H1 (cell line): ENCODE measurements around the gene EWSR1. TPM values are rescaled to one million over a fixed set of nuclear protein-coding genes. Genes with fewer than 3 reads are reported as not detected.

Experiments used
- CTCF ChIA-PET: fragments of 300-600 bp; sonication (Branson Sonifier 250); formaldehyde crosslinking; loops from one replicate; lab custom pipeline; 2021; ENCODE audit not compliant: partially characterized antibody; lab: Charles Lee
- POLR2A ChIA-PET: fragments of 300-600 bp; sonication (Branson Sonifier 250); formaldehyde crosslinking; loops from one replicate; lab custom pipeline; 2021; ENCODE audit warnings: inconsistent platforms; ENCODE audit not compliant: partially characterized antibody; lab: Charles Lee
- DNase-seq, 2 experiments: peaks; one replicate each; pipeline versions ENCODE4 v3.0.0 to v3.0.0-alpha.2; 2010 to 2022; ENCODE audit warnings: low spot score in 2 of 2, low read depth in 1 of 2, mixed read lengths in 1 of 2
- FAIRE-seq: peaks from 2 replicates; lab custom pipeline; 2011; peaks lifted over from hg19 to GRCh38; lab: Jason Lieb, UNC
- H2AFZ ChIP-seq: 2 replicates; pipeline ENCODE4 v1.8.1; 2012; ENCODE audit warnings: low read length, inconsistent platforms
- H2AK5ac ChIP-seq: 2 replicates; pipeline ENCODE4 v1.6.1; 2013; ENCODE audit warnings: low read depth, low read length
- H2BK120ac ChIP-seq: replicated peaks from 2 replicates; pipeline ENCODE3; 2013; ENCODE audit warnings: low read depth, low read length, inconsistent platforms
- H2BK12ac ChIP-seq: 2 replicates; pipeline ENCODE4 v1.6.1; 2013; ENCODE audit warnings: low read depth, low read length
- H2BK15ac ChIP-seq: 2 replicates; pipeline ENCODE4 v1.6.1; 2013; ENCODE audit warnings: low read length
- H2BK20ac ChIP-seq: 2 replicates; pipeline ENCODE4 v1.6.1; 2013; ENCODE audit warnings: low read length
- H2BK5ac ChIP-seq: 2 replicates; pipeline ENCODE4 v1.6.1; 2013; ENCODE audit warnings: low read depth, low read length
- H3K14ac ChIP-seq: 2 replicates; pipeline ENCODE4 v1.6.1; 2013; ENCODE audit warnings: inconsistent platforms; ENCODE audit not compliant: insufficient read length
- H3K18ac ChIP-seq: 2 replicates; pipeline ENCODE4 v1.6.1; 2013; ENCODE audit warnings: low read length; ENCODE audit errors: extremely low read depth
- H3K23ac ChIP-seq: 2 replicates; pipeline ENCODE4 v1.6.1; 2013; ENCODE audit warnings: inconsistent platforms; ENCODE audit not compliant: insufficient read length
- H3K23me2 ChIP-seq: 2 replicates; pipeline ENCODE4 v1.6.1; 2013; ENCODE audit warnings: low read depth, low read length
- H3K27ac ChIP-seq: 2 replicates; pipeline ENCODE4 v1.6.1; 2011; ENCODE audit warnings: low read depth, low read length, inconsistent platforms
- H3K27me3 ChIP-seq, 4 experiments: replicated peaks in 1 of 4; 1 replicate in 1 of 4; 2 replicates in 3 of 4; pipeline versions ENCODE4 v1.6.1 to v1.8.1; 2011 to 2013; ENCODE audit warnings: low read length in 3 of 4, mild to moderate bottlenecking in 3 of 4, inconsistent platforms in 2 of 4, mixed read lengths in 2 of 4, moderate library complexity in 1 of 4; ENCODE audit not compliant: control insufficient read depth in 3 of 4, insufficient read depth in 3 of 4; ENCODE audit errors: extremely low read depth in 1 of 4
- H3K36me3 ChIP-seq, 4 experiments: 2 replicates each; pipeline versions ENCODE4 v1.6.1 to v1.8.1; 2011 to 2013; ENCODE audit warnings: mild to moderate bottlenecking in 4 of 4, low read length in 3 of 4, moderate library complexity in 2 of 4, control low read depth in 1 of 4, inconsistent platforms in 1 of 4; ENCODE audit not compliant: insufficient read depth in 4 of 4, control insufficient read depth in 2 of 4
- H3K4ac ChIP-seq: replicated peaks from 2 replicates; pipeline ENCODE3; 2013; ENCODE audit warnings: low read length, low read depth, mixed read lengths, inconsistent platforms; ENCODE audit not compliant: insufficient read length
- H3K4me1 ChIP-seq, 4 experiments: replicated peaks in 1 of 4; 1 replicate in 1 of 4; 2 replicates in 3 of 4; pipeline versions ENCODE4 v1.6.1 to v1.8.1; 2011 to 2013; ENCODE audit warnings: low read length in 3 of 4, inconsistent platforms in 2 of 4, mixed read lengths in 1 of 4; ENCODE audit not compliant: insufficient read depth in 4 of 4, control insufficient read depth in 3 of 4
- H3K4me2 ChIP-seq, 2 experiments: 2 replicates each; pipeline versions ENCODE4 v1.6.1 to v1.8.1; 2011 to 2013; ENCODE audit warnings: low read depth in 2 of 2, low read length in 2 of 2, control low read depth in 1 of 2, inconsistent platforms in 1 of 2, mild to moderate bottlenecking in 1 of 2; ENCODE audit not compliant: insufficient read depth in 1 of 2
- H3K4me3 ChIP-seq, 4 experiments: fragments of 200-600, 300-600 bp in 1 of 4; sonication (generic), shearing (Covaris generic), sonication (Bioruptor Twin) in 1 of 4; 2 replicates each; pipeline versions ENCODE4 v1.5.1 to v1.8.1; 2011 to 2016; ENCODE audit warnings: low read length in 4 of 4, low read depth in 3 of 4, control low read depth in 2 of 4, inconsistent platforms in 2 of 4, mild to moderate bottlenecking in 2 of 4, mixed read lengths in 1 of 4, moderate library complexity in 1 of 4; ENCODE audit not compliant: insufficient read depth in 2 of 4; ENCODE audit errors: extremely low read depth in 1 of 4
- H3K56ac ChIP-seq: replicated peaks from 2 replicates; pipeline ENCODE3; 2013; ENCODE audit warnings: low read depth, mild to moderate bottlenecking, mixed read lengths, low read length, inconsistent platforms; ENCODE audit not compliant: insufficient read length
- H3K79me1 ChIP-seq: 2 replicates; pipeline ENCODE4 v1.6.1; 2013; ENCODE audit warnings: low read depth, low read length, control low read depth
- H3K79me2 ChIP-seq, 2 experiments: 2 replicates each; pipeline versions ENCODE4 v1.6.1 to v1.8.1; 2012 to 2013; ENCODE audit warnings: low read length in 2 of 2, mild to moderate bottlenecking in 2 of 2, inconsistent platforms in 1 of 2; ENCODE audit not compliant: insufficient read depth in 2 of 2, control insufficient read depth in 1 of 2
- H3K9ac ChIP-seq, 4 experiments: replicated peaks in 1 of 4; 1 replicate in 1 of 4; 2 replicates in 3 of 4; pipeline versions ENCODE4 v1.6.1 to v1.8.1; 2011 to 2013; ENCODE audit warnings: low read depth in 3 of 4, low read length in 3 of 4, control low read depth in 2 of 4, mild to moderate bottlenecking in 2 of 4, moderate library complexity in 2 of 4, inconsistent platforms in 1 of 4; ENCODE audit errors: extremely low read depth in 1 of 4
- H3K9me3 ChIP-seq, 2 experiments: 2 replicates each; pipeline versions ENCODE4 v1.6.1 to v1.8.1; 2012 to 2013; ENCODE audit warnings: mild to moderate bottlenecking in 2 of 2, moderate library complexity in 2 of 2, control low read depth in 1 of 2, inconsistent platforms in 1 of 2, low read depth in 1 of 2, low read length in 1 of 2, mixed read lengths in 1 of 2; ENCODE audit not compliant: insufficient read depth in 2 of 2
- H4K20me1 ChIP-seq, 2 experiments: replicated peaks in 1 of 2; 2 replicates each; pipeline versions ENCODE3 to v1.8.1; 2011 to 2013; ENCODE audit warnings: inconsistent platforms in 2 of 2, low read length in 2 of 2, mild to moderate bottlenecking in 1 of 2; ENCODE audit not compliant: insufficient read depth in 2 of 2, control insufficient read depth in 1 of 2
- H4K5ac ChIP-seq: 2 replicates; pipeline ENCODE4 v1.6.1; 2013; ENCODE audit warnings: low read length, low read depth, mixed read lengths, inconsistent platforms; ENCODE audit not compliant: insufficient read length
- H4K8ac ChIP-seq: 2 replicates; pipeline ENCODE4 v1.8.0; 2013; ENCODE audit warnings: mild to moderate bottlenecking, moderate library complexity, low read length, inconsistent platforms; ENCODE audit not compliant: insufficient read depth; ENCODE audit errors: extremely low read depth
- H4K91ac ChIP-seq: replicated peaks from 2 replicates; pipeline ENCODE3; 2013; ENCODE audit warnings: low read length, mixed read lengths, inconsistent platforms; ENCODE audit not compliant: insufficient read length
- KDM5A ChIP-seq: fragments of 200-600 bp; IDR thresholded peaks from 2 replicates; pipeline ENCODE4 v1.7.1; 2012; ENCODE audit warnings: mild to moderate bottlenecking, low read length, inconsistent platforms, mixed read lengths
- ZNF274 ChIP-seq: IDR thresholded peaks from 2 replicates; pipeline ENCODE4 v1.7.0; 2012; ENCODE audit warnings: low read length, borderline replicate concordance; ENCODE audit errors: extremely low read depth
- WGBS, 2 experiments: shearing (Covaris generic) in 1 of 2; methylation state at CpG; one replicate each; pipeline versions ENCODE4 v1.1.6 to v1.1.7; 2013 to 2015; ENCODE audit warnings: low lambda C conversion rate in 2 of 2, mixed read lengths in 2 of 2, inconsistent platforms in 1 of 2, low coverage in 1 of 2, missing lambda C conversion rate in 1 of 2; ENCODE audit not compliant: insufficient replicate concordance in 2 of 2, insufficient coverage in 1 of 2, insufficient read length in 1 of 2; ENCODE audit errors: extremely low coverage in 1 of 2, missing lambda C conversion rate in 1 of 2; 5-methylcytosine and 5-hydroxymethylcytosine counted together
- polyA plus RNA-seq, 7 experiments: library from polyadenylated mRNA; depleted of rRNA in 3 of 7; stranded (reverse) in 5 of 7; unstranded in 2 of 7; fragments of >200 nt in 5 of 7; fragments of 200-250 nt in 2 of 7; gene quantifications; 1 replicate in 5 of 7; 2 replicates in 1 of 7; 4 replicates in 1 of 7; pipeline versions ENCODE4 v1.2.1 to v1.2.3, GENCODE V29; 2011 to 2013; ENCODE audit warnings: missing spikeins in 2 of 7, mixed read lengths in 2 of 7
- total RNA-seq: library from RNA; stranded (reverse); fragmentation: NEBNext Ultra II Directional; extraction: Animal tissue kit (Norgen Biotek cat#: 25700); gene quantifications from 2 replicates; pipeline ENCODE4 v1.2.1, GENCODE V29; 2021
- TF ChIP-seq, protein P1 (sequence below), 3 experiments: IDR thresholded peaks; 1 replicate in 2 of 3; 2 replicates in 1 of 3; pipeline versions ENCODE4 v1.5.1 to v1.6.1; 2011; ENCODE audit warnings: low read length in 3 of 3, mild to moderate bottlenecking in 3 of 3, inconsistent platforms in 2 of 3, low read depth in 1 of 3, moderate library complexity in 1 of 3; ENCODE audit not compliant: insufficient read depth in 1 of 3; ENCODE audit errors: control extremely low read depth in 1 of 3

The EWSR1 gene
- total and polyA plus RNA-seq, 2 of the 8 experiments (the other 6 are each of a cell fraction or from before 2014, with no cell fraction given), result 387 to 930 TPM

- Histone ChIP-seq H3K4ac (no peak overlapping the region), H4K5ac (no peak overlapping the region), H2AFZ (no peak overlapping the region), H3K14ac (no peak overlapping the region), H3K36me3 (no peaks in the 10 kb centered on the region), H3K56ac (no peak overlapping the region), H2BK120ac (no peak overlapping the region), H2BK5ac (no peak overlapping the region), H4K91ac (no peak overlapping the region), H4K8ac (no peak overlapping the region; the same call in 1 of the 2 replicates), H3K23me2 (no peaks in the 10 kb centered on the region), H3K23ac (no peak overlapping the region), H3K4me2 (no peak overlapping the region), H3K4me3 (no peak overlapping the region), H3K18ac (no peak overlapping the region), H2BK12ac (no peak overlapping the region), H4K20me1 (no peaks in the 10 kb centered on the region), H3K27ac (no peak overlapping the region), H3K9ac (no peak overlapping the region), H3K79me1 (no peaks in the 10 kb centered on the region), H2BK15ac (no peak overlapping the region), H3K27me3 (peaks cover 6 to 17% (median 16%) of the 10 kb centered on the region in 4 experiments), H2AK5ac (no peak overlapping the region), H2BK20ac (no peak overlapping the region), H3K4me1 (no peaks in the 10 kb centered on the region; a peak in 2 of 7 replicates), H3K9me3 (peaks cover 0 to 4% of the 10 kb centered on the region in 2 experiments; a peak in 1 of 4 replicates), H3K79me2 (no peaks in the 10 kb centered on the region)
- ChIA-PET CTCF (interaction anchor here (0.9 to 1.4 kb wide), 6 partner anchors 9 to 43 kb away, joined by 3 to 5 read pairs (median 4); no protein-coding TSS in a partner anchor), POLR2A (interaction anchor here (3.9 kb wide), 1 partner anchor 19 kb away, joined by 17 read pairs; no protein-coding TSS in a partner anchor)
- FAIRE-seq (no peak), DNase-seq (no peak)
- 79% methylated on average over 1 of the region's 1 CpG; no CpG with 5 or more reads in 1 of the 2 experiments for WGBS, 2 experiments
- no peak for TF ChIP-seq KDM5A
- TF ChIP-seq, protein P1, sequence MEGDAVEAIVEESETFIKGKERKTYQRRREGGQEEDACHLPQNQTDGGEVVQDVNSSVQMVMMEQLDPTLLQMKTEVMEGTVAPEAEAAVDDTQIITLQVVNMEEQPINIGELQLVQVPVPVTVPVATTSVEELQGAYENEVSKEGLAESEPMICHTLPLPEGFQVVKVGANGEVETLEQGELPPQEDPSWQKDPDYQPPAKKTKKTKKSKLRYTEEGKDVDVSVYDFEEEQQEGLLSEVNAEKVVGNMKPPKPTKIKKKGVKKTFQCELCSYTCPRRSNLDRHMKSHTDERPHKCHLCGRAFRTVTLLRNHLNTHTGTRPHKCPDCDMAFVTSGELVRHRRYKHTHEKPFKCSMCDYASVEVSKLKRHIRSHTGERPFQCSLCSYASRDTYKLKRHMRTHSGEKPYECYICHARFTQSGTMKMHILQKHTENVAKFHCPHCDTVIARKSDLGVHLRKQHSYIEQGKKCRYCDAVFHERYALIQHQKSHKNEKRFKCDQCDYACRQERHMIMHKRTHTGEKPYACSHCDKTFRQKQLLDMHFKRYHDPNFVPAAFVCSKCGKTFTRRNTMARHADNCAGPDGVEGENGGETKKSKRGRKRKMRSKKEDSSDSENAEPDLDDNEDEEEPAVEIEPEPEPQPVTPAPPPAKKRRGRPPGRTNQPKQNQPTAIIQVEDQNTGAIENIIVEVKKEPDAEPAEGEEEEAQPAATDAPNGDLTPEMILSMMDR (IDR thresholded peaks at IDR 0.05; ENCODE audit: control extremely low read depth in 1 of 3, insufficient read depth in 1 of 3, low read depth in 1 of 3, low read length in 3 of 3), result peak in 1 of 3 experiments; percentile 5; a peak in 1 of 4 replicates
- TF ChIP-seq ZNF274, result no peak
These were observed 52.5 kb downstream of the EWSR1 start for GRCh38 chr22:29320546-29320945.
